NCI-H2196 (cell line): ENCODE data around the gene SLC22A25.
A peak's percentile ranks its signal among the peaks of the same experiment; 100 is the strongest.
"Not testable (repeated sequence)": the region's sequence is repeated elsewhere in the genome, so short reads cannot be mapped to it uniquely, and the experiment has no call there.

Experiments used
- DNase-seq: peaks from one replicate; lab custom pipeline; 2025; ENCODE audit not compliant: unreplicated experiment; lab: John Stamatoyannopoulos, UW

Gene SLC22A25

DNA sequence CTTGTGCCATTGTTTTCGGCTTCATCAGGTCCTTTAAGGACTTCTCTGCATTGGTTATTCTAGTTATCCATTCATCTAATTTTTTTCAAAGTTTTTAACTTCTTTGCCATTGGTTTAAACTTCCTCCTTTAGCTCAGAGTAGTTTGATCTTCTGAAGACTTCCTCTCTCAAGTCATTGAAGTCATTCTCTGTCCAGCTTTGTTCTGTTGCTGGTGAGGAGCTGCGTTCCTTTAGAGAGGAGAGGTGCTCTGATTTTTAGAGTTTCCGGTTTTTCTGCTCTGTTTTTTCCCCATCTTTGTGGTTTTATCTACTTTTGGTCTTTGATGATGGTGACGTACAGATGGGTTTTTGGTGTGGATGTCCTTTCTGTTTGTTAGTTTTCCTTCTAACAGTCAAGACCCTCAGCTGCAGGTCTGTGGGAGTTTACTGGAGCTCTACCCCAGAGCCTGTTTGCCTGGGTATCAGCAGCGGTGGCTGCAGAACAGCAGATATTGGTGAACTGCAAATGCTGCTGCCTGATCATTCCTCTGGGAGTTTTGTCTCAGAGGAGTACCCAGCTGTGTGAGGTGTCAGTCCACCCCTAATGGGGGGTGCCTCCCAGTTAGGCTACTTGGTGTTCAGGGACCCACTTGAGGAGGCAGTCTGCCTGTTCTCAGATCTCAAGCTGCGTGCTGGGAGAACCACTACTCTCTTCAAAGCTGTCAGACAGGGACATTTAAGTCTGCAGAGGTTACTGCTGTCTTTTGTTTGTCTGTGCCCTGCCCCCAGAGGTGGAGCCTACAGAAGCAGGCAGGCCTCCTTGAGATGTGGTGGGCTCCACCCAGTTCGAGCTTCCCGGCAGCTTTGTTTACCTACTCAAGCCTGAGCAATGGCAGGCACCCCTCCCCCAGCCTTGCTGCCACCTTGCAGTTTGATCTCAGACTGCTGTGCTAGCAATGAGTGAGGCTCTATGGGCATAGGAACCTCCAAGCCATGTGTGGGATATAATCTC is 7.6 kb downstream of the SLC22A25 start:
- DNase-seq = not testable (repeated sequence)

- DNase-seq = no peak
These were observed 13.6 kb downstream of the SLC22A25 start for GRCh38 chr11:63229815-63230214.

- DNase-seq = no peak
These were observed 15.8 kb downstream of the SLC22A25 start for GRCh38 chr11:63227521-63228107.

GRCh38 chr11:63226488-63227114 is 16.8 kb downstream of the SLC22A25 start:
- DNase-seq = no peak

GRCh38 chr11:63214093-63214492 is 29.3 kb downstream of the SLC22A25 start:
- DNase-seq = no peak

GRCh38 chr11:63212742-63213141 is 30.7 kb downstream of the SLC22A25 start:
- peak; percentile 3 for DNase-seq

DNA sequence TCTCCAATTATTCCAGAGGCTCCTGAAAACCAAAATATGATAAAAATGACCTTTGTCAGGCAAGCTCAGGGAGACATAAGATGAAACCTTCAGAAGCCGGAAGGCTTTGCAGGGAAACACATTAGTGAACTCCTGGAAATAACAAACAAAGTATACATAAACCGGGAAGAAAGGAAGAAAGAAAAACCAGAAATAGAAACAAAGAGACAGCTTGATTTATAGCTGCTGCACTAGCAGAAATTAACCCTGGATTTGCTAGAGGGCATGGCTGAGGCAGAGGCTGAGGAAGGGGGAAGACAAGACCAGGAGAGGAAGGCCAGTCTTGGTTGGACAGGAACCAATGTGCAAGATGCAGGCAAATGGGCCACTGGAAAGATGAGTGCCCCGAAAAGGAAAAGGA is 33.3 kb downstream of the SLC22A25 start:
- no peak for DNase-seq
